ENCODE results near the gene SF3A1.

The SF3A1 gene

DNA sequence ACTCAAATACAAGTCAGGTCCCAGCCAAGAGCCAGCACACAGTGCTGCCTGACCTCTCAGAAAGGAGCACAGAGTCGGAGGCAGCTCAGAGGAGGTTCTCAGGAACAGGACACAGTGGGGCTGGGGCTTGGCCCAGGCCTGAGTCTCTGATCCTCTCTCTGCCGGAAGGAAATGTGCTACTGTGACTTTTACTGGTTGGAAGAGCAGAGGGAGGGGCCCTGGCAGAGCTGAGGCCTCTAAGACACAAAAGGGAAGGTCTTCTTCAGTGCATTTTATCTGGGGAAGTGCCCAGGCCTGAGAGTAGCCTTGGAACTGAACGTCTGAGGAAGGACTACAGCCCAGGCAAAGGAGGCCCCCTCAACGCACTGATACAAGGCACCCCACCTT lies 51.2 kb downstream of the SF3A1 start:
- DNase-seq (ENCODE audit: low read depth) = no peak

DNA sequence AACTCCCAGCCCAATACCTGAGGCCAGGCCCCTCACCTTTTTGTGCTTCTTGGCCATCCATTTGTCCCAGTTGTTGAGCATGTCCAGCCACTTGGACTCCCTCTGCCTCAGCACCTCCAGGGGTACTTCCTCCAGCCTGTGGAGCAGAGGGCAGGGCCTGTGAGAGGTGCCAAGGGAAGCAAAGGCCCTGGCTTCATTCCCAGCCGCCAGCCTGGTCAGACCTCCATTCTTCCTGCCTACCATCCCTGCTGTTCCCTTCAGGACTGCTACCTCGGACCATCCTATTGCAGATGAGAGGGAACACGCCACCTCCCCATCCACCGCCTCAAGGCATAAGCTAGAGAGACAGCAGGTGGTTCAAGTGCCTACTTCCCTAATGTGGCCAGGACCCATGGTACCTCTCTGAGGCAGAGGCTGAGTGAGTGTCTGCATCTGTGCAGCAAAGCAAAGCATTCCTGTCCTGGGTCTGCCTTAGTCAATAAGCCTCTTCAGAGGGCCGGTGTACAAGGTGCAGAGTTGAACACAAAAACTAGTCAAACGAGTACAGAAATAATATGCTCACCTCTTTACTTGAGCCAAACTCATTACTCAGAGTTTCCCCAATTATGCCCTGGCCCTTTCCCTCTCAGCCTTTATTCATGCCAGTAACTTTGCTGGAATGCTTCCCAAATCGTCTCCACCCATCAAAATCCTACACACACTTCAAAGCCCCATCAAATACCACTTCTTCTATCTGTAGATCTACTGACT lies 52.0 kb downstream of the SF3A1 start:
- no peak for DNase-seq (ENCODE audit: low read depth)

DNA sequence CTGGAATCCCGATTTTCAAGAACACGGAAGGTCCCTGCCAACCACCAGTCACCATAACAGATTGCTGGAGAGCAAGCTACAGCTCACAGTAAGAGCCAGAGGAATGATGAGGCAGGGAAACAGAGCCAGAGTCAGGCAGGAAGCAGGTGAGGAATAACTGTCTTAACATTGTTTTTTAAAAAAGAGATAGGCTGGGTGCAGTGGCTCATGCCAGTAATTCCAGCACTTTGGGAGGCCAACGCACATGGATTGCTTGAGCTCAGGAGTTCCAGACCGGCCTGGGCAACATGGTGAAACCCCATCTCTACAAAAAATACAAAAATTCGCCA lies 53.9 kb downstream of the SF3A1 start:
- DNase-seq (ENCODE audit: low read depth) = no peak

DNA sequence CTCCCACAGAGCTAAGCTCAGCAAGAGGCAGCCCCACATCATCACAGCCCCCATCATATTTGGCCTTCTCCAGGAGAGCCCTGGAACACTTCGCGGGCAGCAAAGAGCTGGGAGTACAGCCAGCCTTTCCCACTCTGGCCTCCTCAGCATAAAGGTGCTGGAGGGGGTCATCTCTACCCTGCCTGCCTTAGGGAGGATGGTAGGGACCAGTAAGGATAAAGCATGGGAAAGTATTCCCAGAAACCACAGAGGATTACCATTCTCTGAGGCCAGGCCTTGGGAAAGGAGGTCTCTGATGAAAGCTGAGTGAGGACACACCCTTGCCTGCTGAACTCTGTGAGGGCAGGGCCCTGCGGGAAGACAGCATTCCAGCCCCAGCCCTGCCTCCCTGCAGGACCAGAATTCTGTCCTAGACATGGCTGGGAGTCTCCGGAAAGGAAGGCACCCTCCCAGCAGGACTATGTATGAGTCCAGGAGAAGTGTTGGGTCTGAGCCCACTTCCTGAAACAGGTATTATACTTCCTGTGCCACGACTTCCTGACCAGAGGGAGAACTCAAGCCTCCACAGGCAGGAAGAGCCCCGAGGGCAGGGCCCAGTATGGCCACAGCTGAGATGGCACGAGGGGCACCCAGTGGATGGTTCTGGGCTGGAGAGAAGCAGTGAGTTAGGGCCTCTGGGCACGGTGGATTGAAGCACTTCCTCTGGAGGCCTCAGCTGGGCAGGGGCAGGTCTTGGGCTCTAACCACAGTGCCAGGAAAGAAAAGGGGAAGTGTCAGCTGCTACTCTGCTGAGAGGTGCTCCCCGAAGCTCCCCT lies 54.5 kb downstream of the SF3A1 start:
- no peak for DNase-seq (ENCODE audit: low read depth)

DNA sequence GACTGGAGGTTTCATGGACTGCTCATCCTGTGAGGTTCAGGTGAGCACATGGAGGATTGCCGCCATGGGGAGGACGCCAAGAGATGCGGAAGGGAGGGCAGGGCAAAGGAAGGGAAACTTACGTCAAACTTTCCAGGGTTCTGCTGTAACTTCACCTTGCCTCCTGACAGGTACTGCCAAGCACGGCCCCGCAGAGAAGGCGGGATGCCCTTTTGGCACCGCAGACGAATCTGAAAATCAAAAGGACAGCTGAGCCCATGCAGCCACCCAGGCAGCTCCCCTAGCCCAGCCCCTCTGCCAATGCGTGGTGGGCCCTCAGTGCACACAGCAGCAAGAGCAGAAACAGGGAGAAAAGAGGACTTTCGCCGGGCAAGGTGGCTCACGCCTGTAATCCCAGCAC lies 57.4 kb downstream of the SF3A1 start:
- DNase-seq (ENCODE audit: low read depth) = no peak

DNA sequence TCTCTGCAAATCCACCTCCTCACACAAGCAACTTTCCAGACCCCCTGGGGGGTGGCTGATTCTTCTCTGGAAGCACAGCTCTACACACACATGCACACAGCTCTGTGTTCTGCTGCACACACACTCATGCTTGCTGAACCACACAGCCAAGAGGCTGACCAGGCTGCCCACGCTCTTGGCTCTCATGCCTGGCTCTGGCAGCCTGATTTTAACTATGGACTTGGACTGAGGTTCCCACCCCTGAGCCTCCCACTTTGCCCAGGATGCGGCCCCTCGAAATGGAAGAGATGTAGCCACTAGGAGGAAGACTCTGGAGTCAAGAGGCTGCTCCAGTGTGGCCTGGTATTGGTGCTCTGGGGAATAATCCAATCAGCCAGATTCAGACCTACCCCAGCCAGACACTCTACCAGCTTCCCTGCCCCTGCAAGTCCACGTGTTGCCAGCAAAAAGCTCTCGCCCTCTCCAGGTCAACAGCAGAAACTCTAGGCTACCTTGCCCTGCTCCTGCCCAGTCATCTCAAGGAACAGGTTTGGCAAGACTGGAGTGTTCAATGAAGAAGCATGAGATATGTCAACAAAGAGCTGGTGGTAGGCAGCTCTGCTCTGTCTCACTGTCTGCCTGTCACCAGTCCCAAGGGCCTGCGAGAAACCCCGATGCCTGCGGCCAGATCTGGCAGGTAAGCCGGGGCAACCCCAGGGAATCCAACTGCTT lies 58.5 kb downstream of the SF3A1 start:
- DNase-seq (ENCODE audit: low read depth) = no peak

DNA sequence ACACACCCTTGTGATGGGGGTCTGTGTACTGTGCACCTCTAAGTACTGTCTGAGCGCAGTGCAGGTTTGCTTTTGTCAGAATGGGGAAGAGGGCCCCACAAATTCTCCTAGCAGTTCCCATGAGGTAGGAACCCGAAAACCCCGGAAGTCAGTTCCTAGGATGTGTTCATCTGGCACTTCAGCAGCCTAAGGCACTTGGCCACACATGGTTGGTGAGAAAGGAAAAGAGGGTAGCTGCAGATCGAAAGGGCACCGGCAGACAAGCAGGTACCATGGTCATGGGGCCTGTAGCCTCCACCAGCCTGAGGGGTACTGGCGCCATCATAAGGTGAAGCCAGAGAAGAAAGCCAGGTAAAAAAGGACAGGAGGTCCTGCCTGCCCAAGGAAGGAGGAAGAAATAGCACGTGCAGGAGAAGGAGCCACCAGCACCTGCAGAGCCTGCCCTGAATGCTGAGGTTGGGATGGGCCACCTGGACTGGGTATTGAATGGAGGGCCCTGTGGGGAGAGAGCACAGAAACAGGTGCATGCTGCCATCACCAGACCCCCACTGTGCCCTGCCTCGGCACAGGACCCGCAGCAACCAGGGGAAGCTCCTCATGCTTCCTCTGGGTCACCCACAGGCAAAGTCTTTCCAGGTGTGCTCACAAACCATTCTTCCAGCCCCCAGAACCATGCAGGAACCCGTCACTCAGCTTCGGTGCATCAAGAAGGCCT lies 59.3 kb downstream of the SF3A1 start:
- DNase-seq (ENCODE audit: low read depth) = no peak

DNA sequence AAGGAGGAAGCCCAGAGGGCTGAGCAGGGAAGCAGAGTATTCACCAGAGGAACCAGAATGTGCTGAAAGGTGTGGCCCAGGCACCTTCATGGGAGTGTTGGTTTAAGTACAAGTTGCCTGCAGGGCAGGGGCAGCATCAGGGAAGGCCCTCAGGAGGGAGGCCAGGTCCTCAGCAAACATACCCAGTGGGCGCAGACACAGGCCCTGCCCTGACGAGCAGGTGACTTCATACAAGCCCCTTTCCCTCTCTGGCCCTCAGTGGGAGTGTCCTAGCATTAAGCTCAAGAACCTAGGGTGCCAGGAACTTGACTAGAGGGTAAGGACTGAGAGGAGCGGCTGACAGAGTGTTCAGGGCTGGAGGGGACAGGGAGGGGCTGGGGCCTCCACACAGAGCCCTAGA lies 59.9 kb downstream of the SF3A1 start:
- DNase-seq (ENCODE audit: low read depth) = no peak

DNA sequence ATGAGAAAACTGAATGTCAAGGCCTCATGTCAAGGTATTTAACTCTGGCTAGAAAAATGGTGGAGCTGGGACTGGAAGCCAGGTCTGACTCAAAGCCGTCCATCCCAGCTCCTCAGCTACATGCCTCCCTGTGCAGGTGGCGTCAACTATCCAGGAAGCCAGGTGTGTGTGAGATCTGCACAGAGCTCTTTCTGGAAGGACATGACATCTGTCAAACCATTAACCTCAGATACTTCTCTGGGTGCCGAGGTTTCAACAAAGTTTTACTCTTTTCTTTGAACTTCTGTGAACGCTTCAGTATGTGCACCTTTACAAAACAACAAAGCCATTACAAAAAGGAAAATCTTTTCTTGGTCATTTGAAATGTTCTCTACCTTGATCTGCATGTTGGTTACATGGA lies 60.4 kb downstream of the SF3A1 start:
- no peak for DNase-seq (ENCODE audit: low read depth)

DNA sequence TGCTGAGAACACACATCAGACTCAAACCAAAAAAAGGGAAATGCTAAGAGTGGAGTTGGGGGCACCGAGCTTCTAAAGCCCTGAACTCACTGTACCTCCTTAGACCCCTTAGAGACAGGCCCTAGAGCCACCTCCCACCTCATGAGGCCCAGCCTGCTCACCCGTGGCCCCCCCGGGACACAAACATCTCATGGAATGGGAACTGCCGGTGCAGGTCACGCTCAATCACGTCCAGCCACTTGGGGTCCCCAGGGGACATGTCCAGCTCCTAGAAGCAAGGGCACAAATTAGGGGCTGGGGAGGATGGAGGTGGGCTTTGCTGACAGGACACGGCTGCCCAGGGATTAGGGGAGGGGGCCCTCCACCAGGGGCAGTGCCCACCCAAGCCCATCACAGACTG lies 61.1 kb downstream of the SF3A1 start:
- no peak for DNase-seq (ENCODE audit: low read depth)

DNA sequence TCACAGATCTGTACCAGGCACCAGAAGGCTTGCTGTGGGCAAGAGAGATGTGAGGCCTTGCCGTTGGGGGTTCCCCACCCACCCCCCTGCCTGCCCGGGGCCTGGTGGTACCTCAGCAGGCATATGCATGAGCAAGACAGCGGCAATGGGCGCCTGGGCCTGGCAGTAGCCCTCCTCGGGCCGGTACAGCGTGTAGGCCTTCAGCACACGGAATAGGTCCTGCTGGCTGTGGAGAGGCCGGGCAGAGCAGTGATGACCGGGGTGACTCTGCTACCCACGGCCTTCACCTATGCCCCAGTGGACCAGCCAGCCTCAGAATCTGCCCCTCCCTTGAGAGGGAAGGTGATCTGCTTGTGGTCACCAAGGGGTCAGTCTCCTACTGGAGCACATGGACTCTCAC lies 61.9 kb downstream of the SF3A1 start:
- DNase-seq (ENCODE audit: low read depth) = no peak

DNA sequence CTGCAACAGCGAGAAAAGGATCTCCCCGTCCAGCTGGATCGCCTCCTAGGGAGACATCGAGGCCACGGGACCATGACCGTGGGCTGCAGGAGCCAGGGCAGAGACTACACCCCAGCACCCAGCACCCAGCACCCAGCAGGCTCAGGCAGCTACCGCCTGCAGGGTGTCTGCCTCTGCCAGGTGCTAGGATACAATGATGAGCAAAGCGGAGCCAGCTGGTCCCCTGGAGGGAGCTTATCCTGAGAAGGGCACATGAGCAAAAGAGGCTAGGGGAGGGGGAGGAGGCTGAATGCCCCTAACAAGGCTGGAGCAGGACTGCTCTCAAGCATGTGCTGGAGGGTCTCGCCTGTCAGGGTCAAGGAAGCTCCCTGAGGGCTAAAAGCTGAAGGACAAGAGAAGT lies 62.6 kb downstream of the SF3A1 start:
- no peak for DNase-seq (ENCODE audit: low read depth)

DNA sequence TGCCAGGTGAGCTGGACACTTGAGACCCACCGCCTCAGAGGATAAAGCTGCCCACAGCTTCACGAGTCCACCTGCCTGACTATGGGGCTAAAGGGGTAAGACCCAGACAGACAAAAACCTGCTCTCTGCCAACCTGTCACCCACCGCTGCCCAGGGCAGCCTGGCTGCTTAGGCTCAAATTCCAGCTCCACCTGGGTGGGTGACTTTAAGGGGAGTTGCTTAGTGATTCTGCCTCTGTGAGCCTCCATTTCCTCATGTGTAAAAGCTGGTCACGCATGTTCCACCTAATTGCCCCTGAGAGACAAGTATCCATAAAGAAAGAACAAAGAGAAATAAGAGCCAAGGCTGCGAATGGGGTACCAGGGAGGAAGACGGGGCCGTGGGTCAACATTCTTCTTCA lies 63.7 kb downstream of the SF3A1 start:
- DNase-seq (ENCODE audit: low read depth) = no peak

DNA sequence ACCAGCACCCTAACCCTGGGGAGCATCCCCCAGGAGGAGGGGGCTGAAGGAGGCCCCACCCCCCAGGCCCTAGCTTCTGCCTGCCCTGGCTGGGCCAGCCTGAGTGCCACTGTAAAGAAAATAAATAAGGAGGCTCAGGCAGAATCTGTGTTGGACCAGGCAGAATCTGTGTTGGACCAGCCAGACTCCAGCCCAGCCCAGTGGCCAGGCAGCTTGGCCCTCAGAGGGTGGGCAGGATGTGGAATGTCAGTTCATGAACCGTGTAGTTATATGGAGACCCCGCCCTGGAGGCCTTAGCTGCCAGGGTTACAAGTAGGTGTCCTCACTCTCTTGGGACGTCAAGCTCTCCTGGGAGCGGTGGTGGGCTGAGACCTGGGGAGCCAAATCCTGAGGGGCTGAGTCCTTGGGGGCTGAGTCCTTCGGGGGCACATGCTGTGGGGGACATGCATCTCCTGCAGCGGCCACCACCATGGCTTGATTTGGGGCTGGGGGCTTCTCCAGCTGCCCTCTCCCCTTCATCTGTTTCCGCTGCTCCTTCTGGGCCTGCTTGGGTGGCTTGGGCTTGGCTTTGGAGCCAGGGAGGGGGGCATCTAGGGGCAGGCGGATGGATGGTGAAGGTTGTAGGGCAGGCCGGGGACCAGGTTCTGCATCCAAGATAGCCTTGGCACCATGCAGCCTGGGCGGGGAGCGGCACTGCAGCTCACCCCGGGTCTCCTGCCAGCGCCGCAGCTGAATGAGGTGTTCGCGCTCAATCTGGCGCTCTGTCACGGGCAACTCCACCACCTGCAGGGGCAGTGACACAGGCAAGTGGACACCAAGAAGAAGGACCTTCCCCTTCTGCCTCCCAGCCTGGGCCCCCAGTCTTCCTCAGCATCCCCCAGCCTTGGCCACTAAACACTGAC lies 64.4 kb downstream of the SF3A1 start:
- DNase-seq (ENCODE audit: low read depth) = no peak

DNA sequence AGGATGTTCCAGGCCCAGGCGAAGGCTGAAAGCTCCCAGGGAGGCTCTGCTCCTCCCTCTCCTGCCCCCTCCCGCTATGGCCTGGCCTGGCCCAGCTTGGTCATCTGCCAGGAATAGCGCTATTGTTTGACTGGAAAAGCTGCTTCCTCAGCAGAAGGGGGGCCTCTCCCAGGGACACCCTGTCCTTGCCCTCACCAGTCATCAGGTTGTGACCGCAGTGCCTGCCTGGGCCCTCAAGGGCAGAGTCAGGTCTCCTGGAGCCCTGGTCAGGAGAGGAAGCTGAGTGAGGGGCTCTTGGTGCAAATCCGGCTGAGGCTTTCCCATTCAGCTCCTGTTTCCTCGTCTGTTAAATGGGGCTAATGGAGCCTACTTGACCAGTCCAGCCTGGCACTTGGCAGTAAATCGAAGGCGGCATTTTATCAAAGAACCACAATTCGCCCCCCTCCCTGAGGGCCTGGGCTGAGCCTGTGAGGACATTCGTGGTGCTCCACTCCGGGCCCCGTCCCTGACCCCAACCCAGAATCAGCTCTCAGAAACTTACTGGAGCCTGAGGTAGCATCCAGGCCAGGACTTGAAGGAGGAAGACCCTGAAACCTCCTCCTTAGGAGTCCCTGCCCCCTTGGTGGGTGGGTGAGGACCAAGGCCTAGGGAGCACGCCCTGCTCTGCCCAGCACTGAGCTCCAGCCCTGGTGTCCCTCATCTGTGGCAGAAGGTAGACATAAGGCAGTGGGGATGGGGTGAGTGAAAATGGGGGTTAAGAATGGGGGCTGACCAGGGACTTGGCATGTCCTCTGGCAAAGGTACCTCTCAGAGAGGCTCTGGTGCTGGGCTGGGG lies 65.4 kb downstream of the SF3A1 start:
- DNase-seq (ENCODE audit: low read depth) = no peak

DNA sequence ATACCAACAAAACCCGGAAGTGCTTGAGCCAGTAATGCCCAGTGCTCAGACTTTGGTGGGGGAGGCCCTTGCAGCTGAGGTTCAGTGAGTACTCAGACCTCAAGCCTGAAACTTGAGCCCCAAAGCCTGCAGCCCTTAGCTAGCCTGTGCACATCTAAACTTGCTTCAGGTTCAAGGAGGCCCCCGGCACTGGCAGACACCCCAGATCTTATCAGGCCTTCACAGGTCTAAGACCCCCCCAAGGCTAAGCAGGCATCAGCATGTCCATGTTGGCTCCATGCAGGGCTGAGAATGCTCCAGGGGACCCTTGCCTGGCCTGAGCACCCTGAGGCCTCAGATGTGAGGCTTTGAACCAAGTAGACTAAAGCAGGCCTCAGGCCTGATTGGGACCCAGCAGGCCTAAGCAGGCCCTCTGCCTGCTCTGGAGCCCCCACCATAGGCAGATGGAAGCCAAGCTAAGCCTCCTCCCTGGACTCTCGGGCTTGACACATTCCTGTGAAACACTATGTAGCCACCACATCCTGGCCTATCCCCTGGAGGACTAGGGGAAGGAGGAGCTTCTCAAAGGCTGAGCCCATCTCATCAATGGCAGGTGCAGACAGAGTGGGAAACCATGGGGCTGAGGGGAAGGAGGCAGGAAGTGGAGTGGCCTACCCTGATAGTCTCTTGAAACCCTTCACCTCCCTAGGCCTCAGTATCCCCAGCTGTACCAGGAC lies 66.2 kb downstream of the SF3A1 start:
- DNase-seq (ENCODE audit: low read depth) = no peak

DNA sequence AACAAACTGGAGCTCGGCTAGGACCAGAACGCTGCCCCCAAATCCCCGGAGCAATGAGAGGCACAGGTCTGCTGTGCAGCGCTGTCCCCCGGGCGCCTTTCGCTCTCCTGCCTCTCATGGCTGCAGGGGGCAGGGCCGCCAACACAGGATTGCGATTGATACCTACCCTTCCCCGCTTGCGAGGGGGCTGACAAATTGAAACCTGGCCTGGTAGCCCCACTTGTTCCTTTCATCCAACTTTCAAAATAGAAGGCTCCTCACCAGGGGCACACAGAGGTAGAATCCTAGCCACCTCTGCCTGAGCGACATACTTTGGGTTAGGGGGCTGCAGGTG lies 66.7 kb downstream of the SF3A1 start:
- DNase-seq (ENCODE audit: low read depth) = no peak

DNA sequence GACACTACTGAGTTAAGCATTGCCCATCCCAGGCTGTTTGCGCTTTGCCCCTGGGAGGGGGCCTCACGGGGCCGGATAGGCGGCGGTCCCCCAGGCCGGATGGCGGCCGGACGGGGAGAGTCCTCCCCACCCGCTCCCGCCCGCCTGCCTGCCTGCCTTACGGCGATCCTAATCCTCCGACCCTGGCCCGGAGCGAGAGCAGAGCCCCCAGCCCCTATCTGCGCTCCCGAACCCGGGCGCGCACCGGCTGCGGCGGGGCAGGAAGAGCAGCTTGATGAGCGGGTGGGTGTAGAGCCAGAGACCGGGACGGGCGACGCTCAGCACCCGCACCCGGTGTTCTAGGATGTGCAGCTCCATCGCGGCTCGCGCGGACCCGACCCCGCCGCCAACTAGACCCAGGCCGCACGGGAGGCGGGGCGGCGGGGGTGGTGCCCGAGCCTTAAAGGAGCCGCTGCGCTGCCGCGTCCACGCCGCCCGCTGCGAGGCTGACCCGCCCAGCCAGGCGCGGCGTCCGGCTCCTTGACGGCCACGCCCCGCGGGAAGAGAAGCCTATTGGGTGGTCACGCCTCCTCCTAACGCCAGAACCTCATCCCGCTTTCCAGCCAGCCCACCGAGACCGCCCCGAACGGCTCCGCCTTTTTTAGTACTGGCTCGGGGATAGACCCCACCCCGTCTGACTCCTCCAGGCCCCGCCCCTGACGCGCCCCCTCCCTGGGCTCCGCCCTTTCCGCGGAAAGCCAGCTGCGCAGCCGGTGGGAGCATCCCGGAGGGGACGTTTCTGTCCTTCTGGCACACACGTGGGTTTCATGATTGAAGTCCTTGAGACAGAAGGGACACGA lies 67.3 kb downstream of the SF3A1 start, which contains the start of gene CASTOR1:
Gene CASTOR1 (minus strand): TSS at position 365 of the 839 bp plus-strand sequence. CDS start 8 bp downstream, at position 357.
- DNase-seq (ENCODE audit: low read depth) = peak; percentile 90

Measured in activated T-cell treated with anti-CD3 and anti-CD28 coated beads for 24 hours (primary cell).